Ishikawa (cell line): ENCODE measurements around the gene NUB1.

Source experiments
- CEBPB ChIP-seq: IDR thresholded peaks from 2 replicates; pipeline ENCODE4 v1.6.1; 2012
- CREB1 ChIP-seq: IDR thresholded peaks from 2 replicates; pipeline ENCODE4 v1.6.1; 2012; ENCODE audit warnings: low read depth
- EGR1 ChIP-seq: IDR thresholded peaks from 2 replicates; pipeline ENCODE4 v1.6.1; 2012
- EP300 ChIP-seq: IDR thresholded peaks from 2 replicates; pipeline ENCODE4 v1.6.1; 2012; ENCODE audit warnings: borderline replicate concordance
- FOXM1 ChIP-seq: IDR thresholded peaks from 2 replicates; pipeline ENCODE4 v1.6.1; 2012; ENCODE audit warnings: low read depth, borderline replicate concordance
- MAX ChIP-seq: IDR thresholded peaks from 2 replicates; pipeline ENCODE4 v1.6.1; 2012
- NFIC ChIP-seq: IDR thresholded peaks from 2 replicates; pipeline ENCODE4 v1.6.1; 2012
- RAD21 ChIP-seq: IDR thresholded peaks from 2 replicates; pipeline ENCODE4 v1.6.1; 2012; ENCODE audit warnings: low read depth
- TAF1 ChIP-seq: IDR thresholded peaks from 2 replicates; pipeline ENCODE4 v1.6.1; 2012; ENCODE audit warnings: low read depth, mild to moderate bottlenecking
- TCF12 ChIP-seq: IDR thresholded peaks from 2 replicates; pipeline ENCODE4 v1.6.1; 2012; ENCODE audit warnings: low read depth
- TEAD4 ChIP-seq: IDR thresholded peaks from 2 replicates; pipeline ENCODE4 v1.6.1; 2012
- YY1 ChIP-seq: IDR thresholded peaks from 2 replicates; pipeline ENCODE4 v1.6.1; 2012; ENCODE audit warnings: low read depth
- ZBTB7A ChIP-seq: IDR thresholded peaks from 2 replicates; pipeline ENCODE4 v1.6.1; 2012; ENCODE audit warnings: low read depth
- TF ChIP-seq, protein P1 (sequence below): IDR thresholded peaks from 2 replicates; pipeline ENCODE4 v1.6.1; 2012
- TF ChIP-seq, protein P2 (sequence below): IDR thresholded peaks from 2 replicates; pipeline ENCODE4 v1.6.1; 2012; ENCODE audit warnings: low read depth, mild to moderate bottlenecking

NUB1 gene

GRCh38 chr7:151301471-151302462 is 39.8 kb upstream of the NUB1 start:
- no peak for TF ChIP-seq YY1
- no peak for TF ChIP-seq ZBTB7A
- TF ChIP-seq, protein P1, sequence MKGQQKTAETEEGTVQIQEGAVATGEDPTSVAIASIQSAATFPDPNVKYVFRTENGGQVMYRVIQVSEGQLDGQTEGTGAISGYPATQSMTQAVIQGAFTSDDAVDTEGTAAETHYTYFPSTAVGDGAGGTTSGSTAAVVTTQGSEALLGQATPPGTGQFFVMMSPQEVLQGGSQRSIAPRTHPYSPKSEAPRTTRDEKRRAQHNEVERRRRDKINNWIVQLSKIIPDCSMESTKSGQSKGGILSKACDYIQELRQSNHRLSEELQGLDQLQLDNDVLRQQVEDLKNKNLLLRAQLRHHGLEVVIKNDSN = no peak
- no peak for TF ChIP-seq EP300
- TF ChIP-seq MAX = no peak
- TF ChIP-seq, protein P2, sequence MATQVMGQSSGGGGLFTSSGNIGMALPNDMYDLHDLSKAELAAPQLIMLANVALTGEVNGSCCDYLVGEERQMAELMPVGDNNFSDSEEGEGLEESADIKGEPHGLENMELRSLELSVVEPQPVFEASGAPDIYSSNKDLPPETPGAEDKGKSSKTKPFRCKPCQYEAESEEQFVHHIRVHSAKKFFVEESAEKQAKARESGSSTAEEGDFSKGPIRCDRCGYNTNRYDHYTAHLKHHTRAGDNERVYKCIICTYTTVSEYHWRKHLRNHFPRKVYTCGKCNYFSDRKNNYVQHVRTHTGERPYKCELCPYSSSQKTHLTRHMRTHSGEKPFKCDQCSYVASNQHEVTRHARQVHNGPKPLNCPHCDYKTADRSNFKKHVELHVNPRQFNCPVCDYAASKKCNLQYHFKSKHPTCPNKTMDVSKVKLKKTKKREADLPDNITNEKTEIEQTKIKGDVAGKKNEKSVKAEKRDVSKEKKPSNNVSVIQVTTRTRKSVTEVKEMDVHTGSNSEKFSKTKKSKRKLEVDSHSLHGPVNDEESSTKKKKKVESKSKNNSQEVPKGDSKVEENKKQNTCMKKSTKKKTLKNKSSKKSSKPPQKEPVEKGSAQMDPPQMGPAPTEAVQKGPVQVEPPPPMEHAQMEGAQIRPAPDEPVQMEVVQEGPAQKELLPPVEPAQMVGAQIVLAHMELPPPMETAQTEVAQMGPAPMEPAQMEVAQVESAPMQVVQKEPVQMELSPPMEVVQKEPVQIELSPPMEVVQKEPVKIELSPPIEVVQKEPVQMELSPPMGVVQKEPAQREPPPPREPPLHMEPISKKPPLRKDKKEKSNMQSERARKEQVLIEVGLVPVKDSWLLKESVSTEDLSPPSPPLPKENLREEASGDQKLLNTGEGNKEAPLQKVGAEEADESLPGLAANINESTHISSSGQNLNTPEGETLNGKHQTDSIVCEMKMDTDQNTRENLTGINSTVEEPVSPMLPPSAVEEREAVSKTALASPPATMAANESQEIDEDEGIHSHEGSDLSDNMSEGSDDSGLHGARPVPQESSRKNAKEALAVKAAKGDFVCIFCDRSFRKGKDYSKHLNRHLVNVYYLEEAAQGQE = no peak

DNA sequence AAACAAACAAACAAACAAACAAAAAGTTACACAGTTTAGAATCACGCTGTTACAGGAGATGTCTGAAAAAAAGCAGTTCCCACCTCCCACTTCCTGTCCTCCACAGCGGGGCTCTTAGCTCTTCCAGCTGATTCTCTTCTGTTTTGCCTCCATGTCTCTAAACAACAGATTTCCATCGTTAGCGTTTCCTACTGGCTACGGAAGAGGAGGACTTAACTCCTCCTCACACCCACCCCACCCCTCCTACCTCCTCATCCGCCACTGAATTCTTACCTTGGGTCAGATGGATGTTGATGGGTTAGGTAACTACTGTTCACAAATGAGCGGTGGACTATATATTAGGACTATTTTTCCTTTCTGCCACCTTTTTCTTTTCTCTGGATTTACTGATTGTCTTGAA is 36.8 kb upstream of the NUB1 start:
- TF ChIP-seq, protein P1 = no peak
- no peak for TF ChIP-seq FOXM1
- no peak for TF ChIP-seq TAF1
- no peak for TF ChIP-seq CEBPB
- TF ChIP-seq MAX = no peak
- TF ChIP-seq CREB1 = no peak
- TF ChIP-seq, protein P2 = no peak
- TF ChIP-seq YY1 = no peak
- no peak for TF ChIP-seq ZBTB7A
- no peak for TF ChIP-seq RAD21

GRCh38 chr7:151306374-151306773 is 35.2 kb upstream of the NUB1 start:
- TF ChIP-seq RAD21 = no peak
- no peak for TF ChIP-seq EP300
- TF ChIP-seq MAX = no peak
- no peak for TF ChIP-seq NFIC

DNA sequence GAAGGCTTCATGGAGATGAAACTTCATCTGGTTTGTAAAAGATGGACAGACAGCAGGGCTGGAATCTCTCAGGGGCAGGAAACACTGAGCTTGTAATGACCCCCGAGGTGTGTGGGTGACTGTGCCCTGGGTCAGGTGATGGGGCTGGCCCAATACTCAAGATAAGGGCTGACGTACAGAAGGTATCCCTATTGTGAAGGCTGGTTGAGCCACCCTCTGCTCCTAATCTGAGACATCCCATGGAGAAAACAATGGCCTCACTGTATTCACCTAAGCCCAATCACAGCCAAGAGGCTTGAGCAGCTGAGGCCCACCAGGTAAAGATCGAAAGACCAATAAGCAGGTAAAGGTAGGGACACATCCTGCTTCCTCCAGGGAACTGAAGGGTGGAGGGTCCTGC is 34.8 kb upstream of the NUB1 start:
- TF ChIP-seq YY1 = no peak
- no peak for TF ChIP-seq CEBPB
- TF ChIP-seq RAD21 = no peak
- TF ChIP-seq FOXM1 = no peak
- no peak for TF ChIP-seq EP300
- no peak for TF ChIP-seq ZBTB7A
- no peak for TF ChIP-seq MAX
- no peak for TF ChIP-seq EGR1
- TF ChIP-seq, protein P2 = no peak
- TF ChIP-seq, protein P1 = no peak
- no peak for TF ChIP-seq CREB1
- TF ChIP-seq TCF12 = no peak
- no peak for TF ChIP-seq TEAD4
- no peak for TF ChIP-seq TAF1
- no peak for TF ChIP-seq NFIC
